Anterior cingulate cortex (tissue), 58 donors: ENCODE data around the gene TAX1BP1.

Experiments used
- DNase-seq, 58 donors: peaks; one replicate each; lab custom pipeline; 2025; lab: John Stamatoyannopoulos, UW

Gene TAX1BP1

GRCh38 chr7:27739909-27740448 is at the start of gene TAX1BP1:
Gene TAX1BP1, plus strand, starts transcription at chr7:27740162. Its CDS starts 8,363 bp downstream, at chr7:27748525.
- DNase-seq: peak; percentile 57 to 96 (median 93)

- no peak for DNase-seq
Observed at GRCh38 chr7:27690649-27691048, 49.3 kb upstream of the TAX1BP1 start.

GRCh38 chr7:27693794-27694193 is 46.2 kb upstream of the TAX1BP1 start:
- DNase-seq: peak in 2 of 58 donors; percentile 8 to 10

GRCh38 chr7:27695096-27695495 is 44.9 kb upstream of the TAX1BP1 start:
- DNase-seq: no peak

GRCh38 chr7:27697861-27698430 is 42.0 kb upstream of the TAX1BP1 start:
- DNase-seq: no peak

- DNase-seq: no peak
Observed at GRCh38 chr7:27699751-27700150, 40.2 kb upstream of the TAX1BP1 start.

- DNase-seq: no peak
Observed at GRCh38 chr7:27700501-27700900, 39.5 kb upstream of the TAX1BP1 start.

- DNase-seq: no peak
Observed at GRCh38 chr7:27703181-27703580, 36.8 kb upstream of the TAX1BP1 start.

GRCh38 chr7:27704422-27705199 is 35.4 kb upstream of the TAX1BP1 start:
- no peak for DNase-seq

- no peak for DNase-seq
Observed at GRCh38 chr7:27705200-27705594, 34.8 kb upstream of the TAX1BP1 start.

- no peak for DNase-seq
Observed at GRCh38 chr7:27708485-27708884, 31.5 kb upstream of the TAX1BP1 start.

GRCh38 chr7:27709137-27710075 is 30.6 kb upstream of the TAX1BP1 start:
- no peak for DNase-seq

GRCh38 chr7:27712217-27712616 is 27.7 kb upstream of the TAX1BP1 start:
- no peak for DNase-seq

- DNase-seq: no peak
Observed at GRCh38 chr7:27714831-27715444, 25.0 kb upstream of the TAX1BP1 start.

GRCh38 chr7:27723085-27723484 is 16.9 kb upstream of the TAX1BP1 start:
- peak in 17 of 58 donors; percentile 2 to 22 (median 9) for DNase-seq

GRCh38 chr7:27727058-27727457 is 12.9 kb upstream of the TAX1BP1 start:
- DNase-seq: no peak

- DNase-seq: no peak
Observed at GRCh38 chr7:27730112-27730511, 9.8 kb upstream of the TAX1BP1 start.

GRCh38 chr7:27734583-27734982 is 5.4 kb upstream of the TAX1BP1 start:
- DNase-seq: no peak

- no peak for DNase-seq
Observed at GRCh38 chr7:27735165-27735564, 4.8 kb upstream of the TAX1BP1 start.

- DNase-seq: no peak
Observed at GRCh38 chr7:27735831-27736230, 4.1 kb upstream of the TAX1BP1 start.
